GM20431 (cell line): ENCODE data around the gene STRN3.
"Not testable (repeated sequence)": the region's sequence is repeated elsewhere in the genome, so short reads cannot be mapped to it uniquely, and the experiment has no call there.

ENCODE experiments used
- in situ Hi-C: fragments of 300-500 bp; cut with MseI, MboI; formaldehyde crosslinking; loops from one replicate; pipeline ENCODE4 v1.15.0; 2020; ENCODE audit warnings: low sequenced_read_pairs; ENCODE audit not compliant: unreplicated experiment

The STRN3 gene

GRCh38 chr14:30972882-30973582 is 53.1 kb downstream of the STRN3 start:
- in situ Hi-C loops = loop anchor here (10.0 kb wide), 1 partner anchor 102 kb away; no protein-coding TSS in a partner anchor

- in situ Hi-C loops = loop anchor here (10.0 kb wide), 1 partner anchor 103 kb away; no protein-coding TSS in a partner anchor
These were observed 54.0 kb downstream of the STRN3 start for GRCh38 chr14:30972036-30972732.

- in situ Hi-C loops = loop anchor here (10.0 kb wide), 1 partner anchor 103 kb away; no protein-coding TSS in a partner anchor
These were observed 54.6 kb downstream of the STRN3 start for GRCh38 chr14:30971586-30971985.

GRCh38 chr14:30969796-30970195 is 56.4 kb downstream of the STRN3 start:
- in situ Hi-C loops = loop anchor here (10.0 kb wide), 1 partner anchor 105 kb away; no protein-coding TSS in a partner anchor

- in situ Hi-C loops = not testable (repeated sequence)
These were observed 58.6 kb downstream of the STRN3 start for GRCh38 chr14:30967364-30968098.

GRCh38 chr14:30966415-30967363 is 59.5 kb downstream of the STRN3 start:
- in situ Hi-C loops = no loop called here

GRCh38 chr14:30965861-30966260 is 60.3 kb downstream of the STRN3 start:
- in situ Hi-C loops = not testable (repeated sequence)

GRCh38 chr14:30962537-30962936 is 63.6 kb downstream of the STRN3 start:
- in situ Hi-C loops = not testable (repeated sequence)

GRCh38 chr14:30961330-30961729 is 64.8 kb downstream of the STRN3 start:
- in situ Hi-C loops = no loop called here

- in situ Hi-C loops = no loop called here
These were observed 66.0 kb downstream of the STRN3 start for GRCh38 chr14:30960216-30960615.

- in situ Hi-C loops = no loop called here
These were observed 67.4 kb downstream of the STRN3 start for GRCh38 chr14:30958555-30959407.

GRCh38 chr14:30957813-30958370 is 68.3 kb downstream of the STRN3 start:
- in situ Hi-C loops = no loop called here

- in situ Hi-C loops = no loop called here
These were observed 76.5 kb downstream of the STRN3 start for GRCh38 chr14:30949651-30950050.

GRCh38 chr14:30943694-30944093 is 82.5 kb downstream of the STRN3 start:
- in situ Hi-C loops = no loop called here

GRCh38 chr14:30940886-30941285 is 85.3 kb downstream of the STRN3 start:
- in situ Hi-C loops = no loop called here

- in situ Hi-C loops = no loop called here
These were observed 87.6 kb downstream of the STRN3 start for GRCh38 chr14:30938617-30939016.

GRCh38 chr14:30935445-30935844 is 90.7 kb downstream of the STRN3 start:
- in situ Hi-C loops = no loop called here

- in situ Hi-C loops = not testable (repeated sequence)
These were observed 92.2 kb downstream of the STRN3 start for GRCh38 chr14:30933937-30934336.
